GM04503 (cell line): ENCODE measurements around the gene LNPEP.
"Not testable (repeated sequence)": the region's sequence is repeated elsewhere in the genome, so short reads cannot be mapped to it uniquely, and the experiment has no call there.

Experiments used
- DNase-seq: peaks from one replicate; pipeline ENCODE4 v3.0.0-alpha.2; 2012; ENCODE audit warnings: low read depth

Gene LNPEP

DNA sequence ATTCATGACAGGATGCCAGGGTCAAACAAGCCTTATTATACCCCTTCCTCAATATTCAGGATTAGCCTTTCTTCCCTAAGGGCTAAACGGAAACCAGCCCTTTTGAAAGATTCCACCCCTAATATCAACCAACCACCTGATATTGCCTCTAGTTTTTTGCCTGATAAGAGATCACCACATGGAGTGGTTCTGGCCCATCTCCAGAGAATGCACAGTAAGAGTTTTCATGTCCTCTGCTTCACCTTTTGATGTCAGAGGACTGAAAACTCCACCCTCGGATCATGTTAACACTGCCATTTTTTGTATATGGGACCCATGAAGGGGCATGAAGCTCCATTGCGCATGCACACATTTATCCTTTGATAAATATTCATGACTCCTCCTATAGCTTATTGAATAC is 5.8 kb upstream of the LNPEP start:
- DNase-seq: no peak

DNA sequence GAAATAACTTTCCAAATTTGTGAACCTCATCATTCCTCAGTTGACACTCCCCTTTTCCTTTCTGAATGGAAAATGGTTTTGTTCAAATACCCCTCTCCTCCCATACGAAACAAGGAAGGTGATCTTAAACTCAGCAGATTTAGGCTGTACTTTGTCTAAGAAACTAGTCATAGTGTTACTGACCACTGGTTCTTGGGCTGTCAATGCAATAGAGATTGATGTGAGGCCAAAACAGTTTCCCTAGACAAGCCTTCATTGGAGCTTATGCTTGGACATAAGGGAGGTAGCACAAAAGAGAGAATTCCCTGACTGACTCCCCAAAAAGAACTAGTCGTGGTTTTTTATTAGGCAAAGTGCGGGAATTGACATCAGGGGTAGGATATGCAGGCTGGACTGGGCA is 5.3 kb upstream of the LNPEP start:
- no peak for DNase-seq

DNA sequence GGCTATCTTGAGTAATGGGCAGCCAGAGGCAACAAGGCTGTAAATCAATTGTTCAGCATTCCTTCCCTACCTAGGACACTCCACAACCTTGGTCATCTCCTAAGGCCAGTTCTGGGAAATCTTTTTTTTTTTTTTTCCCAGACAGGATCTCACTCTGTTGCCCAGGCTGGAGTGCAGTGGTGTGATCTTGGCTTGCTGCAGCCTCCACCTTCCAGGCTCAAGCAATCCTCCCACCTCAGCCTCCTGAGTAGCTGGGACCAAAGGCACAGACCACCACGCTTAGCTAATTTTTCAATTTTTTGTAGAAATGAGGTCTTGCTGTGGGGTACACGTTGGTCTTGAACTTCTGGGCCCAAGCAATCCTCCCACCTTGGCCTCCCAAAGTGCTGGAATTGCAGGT is 4.8 kb upstream of the LNPEP start:
- not testable (repeated sequence) for DNase-seq

DNA sequence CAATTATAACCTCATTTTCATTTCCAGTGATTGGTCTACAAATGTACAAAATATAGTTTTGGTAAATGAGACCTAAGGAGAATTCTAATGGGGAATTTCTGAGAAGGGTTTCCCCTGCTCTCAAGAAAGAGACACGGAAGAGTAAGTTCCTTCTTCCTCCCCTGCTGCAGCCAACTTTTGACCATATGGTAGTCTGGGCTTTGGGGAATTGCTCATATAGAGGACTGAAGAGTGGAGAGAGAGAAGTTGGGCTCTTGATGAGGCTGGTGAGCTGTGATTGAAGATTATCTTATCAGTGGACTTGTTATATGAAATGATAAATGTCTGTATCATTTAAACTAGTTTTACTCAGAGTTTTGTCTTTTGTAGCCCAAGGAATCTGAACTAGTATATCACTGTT is 4.3 kb upstream of the LNPEP start:
- DNase-seq: no peak

DNA sequence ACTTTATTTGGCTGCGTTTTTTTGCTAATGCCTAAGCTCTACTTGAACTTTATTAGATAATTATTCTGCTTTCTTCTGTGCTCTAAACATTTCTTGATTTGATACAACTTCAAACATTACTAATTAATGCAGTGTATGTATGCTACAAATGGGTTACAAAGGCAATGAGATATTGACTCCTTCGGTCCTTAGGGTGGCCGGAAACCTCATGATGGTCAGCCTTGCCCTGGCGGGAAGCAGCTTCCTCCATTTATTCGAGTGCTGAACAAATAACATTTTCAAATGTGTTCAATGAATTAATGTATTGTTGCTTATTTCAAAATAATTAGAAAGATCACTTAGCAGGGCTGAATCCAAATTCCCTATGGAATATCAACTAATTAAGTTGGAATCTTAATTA is 3.9 kb upstream of the LNPEP start:
- no peak for DNase-seq

DNA sequence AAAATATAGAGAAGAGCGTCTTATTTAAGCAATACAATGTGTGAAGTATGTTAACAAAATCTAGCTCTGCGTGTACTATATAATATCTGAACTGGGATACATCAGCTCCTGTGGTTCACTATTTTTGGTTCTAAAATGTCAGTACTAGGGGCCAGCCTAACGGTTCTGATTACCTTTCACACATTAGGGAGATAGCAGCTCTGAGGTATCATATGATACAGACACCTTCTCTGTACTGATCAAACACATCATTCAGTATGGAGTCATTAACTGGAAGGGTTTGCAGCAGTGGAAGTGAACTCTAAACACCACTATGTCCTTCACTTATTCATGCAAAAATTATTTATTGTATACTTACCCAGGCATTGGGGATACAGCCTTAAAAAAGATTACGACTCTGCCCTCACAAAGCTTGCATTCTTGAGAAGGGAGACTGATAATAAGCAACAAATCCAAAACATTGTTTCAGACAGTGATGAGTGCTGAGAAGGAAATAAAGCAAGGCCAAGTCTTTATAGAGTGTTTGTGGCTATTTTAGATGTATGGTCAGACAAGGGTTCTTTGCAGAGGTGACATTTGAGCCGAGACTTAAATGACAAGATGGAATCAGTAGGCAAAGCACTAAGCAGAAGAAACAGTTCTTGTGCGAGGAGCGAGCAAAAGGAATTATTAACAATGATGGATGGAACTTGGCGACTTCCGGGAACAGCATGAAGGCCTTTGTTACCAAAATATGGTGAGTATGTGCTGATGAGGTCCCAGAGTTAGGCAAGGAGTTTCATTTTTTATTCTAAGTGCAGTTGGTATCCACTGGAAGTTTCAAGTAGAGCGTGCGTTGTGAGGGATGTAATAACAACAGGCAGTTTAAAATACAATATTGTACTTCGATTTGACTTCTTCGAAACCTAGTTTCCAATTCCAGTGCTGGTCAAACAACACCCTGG is 1.8 kb upstream of the LNPEP start:
- DNase-seq: no peak

DNA sequence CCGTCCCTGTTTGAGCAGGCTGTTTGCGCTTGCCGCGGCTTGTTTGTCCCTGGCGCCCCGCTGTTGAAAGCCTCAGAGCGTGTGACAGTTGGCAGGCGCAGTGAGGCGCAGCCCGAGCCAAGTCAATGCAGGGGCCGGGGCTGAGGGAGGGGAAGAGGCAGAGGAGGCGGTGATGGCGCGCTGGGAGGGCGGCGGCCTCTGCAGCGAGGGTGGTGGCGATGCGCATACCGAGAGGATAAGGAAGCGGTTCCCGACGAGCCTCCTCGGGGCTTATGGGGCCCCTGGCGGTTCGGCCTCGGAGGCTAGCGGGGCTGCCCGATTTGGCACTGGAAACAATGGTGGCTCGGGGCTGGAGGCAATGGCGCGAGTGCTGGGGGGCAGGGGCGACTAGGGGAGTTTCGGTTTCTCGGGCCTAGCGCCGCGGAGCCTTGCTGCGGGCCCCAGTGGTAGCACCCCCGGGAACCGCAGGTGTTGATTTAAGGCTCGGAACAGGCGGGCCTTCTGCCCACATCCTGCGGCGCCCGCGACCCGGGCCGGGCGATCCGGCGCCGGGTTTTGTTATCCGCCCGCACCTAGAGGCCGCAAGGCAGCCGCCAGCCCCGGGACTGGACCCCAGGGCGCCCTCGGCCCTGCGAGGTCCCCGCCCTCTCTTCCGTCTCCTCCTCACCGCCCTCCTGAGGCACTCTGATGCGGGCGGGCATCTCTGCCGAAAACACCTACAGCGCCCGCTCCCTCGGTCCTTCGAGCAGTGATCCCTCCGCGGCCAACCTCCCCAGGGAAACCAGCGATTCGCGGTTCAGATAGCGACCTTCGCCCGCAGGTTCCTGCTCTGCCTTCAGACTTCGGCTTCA is 947 bp upstream of the LNPEP start:
- peak; percentile 77 for DNase-seq

DNA sequence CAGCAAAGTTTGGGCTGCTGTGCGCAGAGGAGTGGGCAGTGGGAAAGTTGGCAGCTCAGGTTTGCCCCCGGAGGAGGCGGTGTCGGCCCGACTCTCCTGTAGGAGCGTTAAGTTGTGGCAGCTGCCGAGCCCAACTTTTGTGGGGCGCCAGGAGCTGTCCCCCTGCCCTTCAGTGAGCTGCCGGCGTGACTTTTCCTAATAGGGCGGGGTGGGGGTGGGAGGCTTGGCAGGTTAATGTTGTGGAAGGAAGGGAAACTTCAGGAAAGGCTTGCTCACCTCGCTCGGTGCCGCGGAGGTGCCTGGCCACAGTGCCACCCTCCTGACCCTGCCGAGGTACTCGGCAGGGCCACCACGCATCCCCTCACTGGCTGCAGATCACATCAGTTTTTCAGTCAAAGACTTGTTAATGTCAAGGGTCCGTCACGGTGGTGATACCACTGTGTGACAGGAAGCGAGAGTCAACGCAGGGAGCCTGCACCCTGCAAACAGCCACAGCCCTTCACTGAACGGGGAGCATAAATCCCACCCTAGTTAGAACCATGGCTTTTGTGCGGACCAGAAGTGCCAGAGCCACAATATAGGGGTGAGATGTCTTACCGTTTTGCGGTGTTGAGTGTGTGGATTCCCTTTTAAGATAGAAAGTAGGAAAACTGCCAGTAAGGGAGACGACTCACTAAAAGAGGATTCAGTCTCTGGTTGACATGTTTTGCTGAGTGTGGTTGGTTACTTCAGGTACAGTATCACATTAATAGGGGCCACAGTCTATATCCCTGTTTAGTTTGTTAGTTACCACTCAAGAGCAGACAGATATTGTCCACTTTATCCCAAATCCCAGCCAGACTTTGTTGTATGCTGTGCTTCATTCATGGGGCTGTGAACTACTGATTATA is 796 bp downstream of the LNPEP start:
- DNase-seq: no peak

DNA sequence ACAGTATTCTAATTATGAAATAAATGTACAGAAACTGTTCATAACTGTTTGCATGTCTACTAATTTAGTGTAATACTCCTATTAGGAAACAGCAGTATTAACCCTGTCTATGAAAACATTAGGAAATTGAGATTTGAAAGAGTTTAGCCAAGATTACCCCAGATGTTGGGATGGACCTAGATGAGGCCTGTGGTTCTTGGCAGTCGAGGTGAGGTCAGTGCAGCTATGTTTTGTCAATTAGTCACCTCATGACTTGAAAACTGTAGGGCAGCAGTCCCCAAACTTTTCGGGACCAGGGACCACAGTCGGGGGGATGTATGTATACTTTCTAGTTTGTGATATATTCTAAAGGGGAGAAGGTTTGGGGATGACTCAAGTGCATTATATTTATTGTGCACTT is 4.7 kb downstream of the LNPEP start:
- DNase-seq: no peak

DNA sequence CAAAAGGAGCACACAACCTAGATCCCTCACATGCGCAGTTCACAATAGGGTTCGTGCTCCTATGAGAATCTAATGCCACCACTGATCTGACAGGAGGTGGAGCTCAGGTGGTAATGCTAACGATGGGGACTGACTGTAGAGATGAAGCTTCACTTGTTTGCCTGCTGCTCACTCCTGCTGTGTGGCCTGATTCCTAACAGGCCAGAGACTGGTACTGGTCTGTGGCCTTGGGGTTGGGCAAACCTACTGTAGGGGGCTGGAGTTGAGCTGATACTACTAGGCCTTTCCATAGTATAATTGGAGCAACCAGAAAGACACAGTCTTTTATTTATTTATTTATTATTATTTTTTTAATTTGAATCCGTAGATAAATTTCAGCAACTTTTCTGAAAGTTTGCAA is 5.3 kb downstream of the LNPEP start:
- DNase-seq: no peak

DNA sequence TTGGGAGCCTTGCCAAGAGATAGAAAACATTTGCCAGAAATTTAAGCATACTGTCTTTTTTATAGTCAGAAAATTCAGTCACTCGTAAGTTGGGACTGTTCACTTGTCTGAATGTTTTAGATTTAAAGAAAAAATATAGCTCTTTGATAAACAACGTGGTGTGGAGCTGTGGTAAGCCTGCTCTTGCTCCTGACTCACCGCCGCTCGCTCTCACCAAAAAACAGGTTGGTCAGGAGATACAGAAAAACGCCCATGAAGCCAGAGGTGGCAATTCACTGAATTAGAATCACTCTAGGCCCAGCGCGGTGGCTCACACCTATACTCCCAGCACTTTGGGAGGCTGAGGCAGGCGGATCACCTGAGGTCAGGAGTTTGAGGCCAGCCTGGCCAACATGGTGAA is 6.2 kb downstream of the LNPEP start:
- no peak for DNase-seq

DNA sequence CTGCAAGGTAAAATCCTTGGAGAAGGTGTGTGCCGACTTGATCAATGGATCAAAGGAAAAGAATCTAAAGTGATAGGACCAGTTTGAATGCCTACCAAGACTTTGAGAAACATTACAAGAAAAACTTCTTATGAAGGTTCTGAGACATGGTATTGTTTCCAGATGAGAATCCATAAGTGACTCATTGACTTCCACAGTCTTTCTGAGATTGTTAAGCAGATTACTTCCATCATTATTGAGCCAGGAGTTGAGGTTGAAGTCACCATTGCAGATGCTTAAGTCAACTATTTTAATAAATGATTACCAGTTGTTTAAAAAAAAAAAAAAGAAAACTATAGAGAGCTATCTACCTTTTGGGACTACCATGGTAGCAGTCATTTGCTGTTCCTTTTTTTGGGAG is 7.0 kb downstream of the LNPEP start:
- DNase-seq: no peak

DNA sequence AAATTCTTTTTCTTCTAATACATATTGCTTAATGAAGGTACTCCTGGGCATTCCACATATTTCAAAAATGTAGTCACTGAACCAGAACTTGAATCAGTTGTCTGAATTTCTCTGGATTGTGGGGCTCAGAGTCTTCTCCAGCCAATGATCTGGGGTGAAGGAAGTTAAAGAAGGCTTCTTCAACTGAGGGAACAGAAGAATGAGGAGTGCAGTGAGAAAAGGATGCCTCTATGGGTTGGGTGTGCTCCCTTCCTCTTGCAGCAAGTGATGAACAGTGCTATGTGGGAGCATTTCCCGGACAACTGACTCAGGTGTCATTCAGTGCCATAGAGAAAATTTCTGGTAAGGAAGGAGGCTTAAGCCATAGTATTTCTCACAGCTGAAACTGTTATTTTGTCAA is 7.9 kb downstream of the LNPEP start:
- DNase-seq: no peak

DNA sequence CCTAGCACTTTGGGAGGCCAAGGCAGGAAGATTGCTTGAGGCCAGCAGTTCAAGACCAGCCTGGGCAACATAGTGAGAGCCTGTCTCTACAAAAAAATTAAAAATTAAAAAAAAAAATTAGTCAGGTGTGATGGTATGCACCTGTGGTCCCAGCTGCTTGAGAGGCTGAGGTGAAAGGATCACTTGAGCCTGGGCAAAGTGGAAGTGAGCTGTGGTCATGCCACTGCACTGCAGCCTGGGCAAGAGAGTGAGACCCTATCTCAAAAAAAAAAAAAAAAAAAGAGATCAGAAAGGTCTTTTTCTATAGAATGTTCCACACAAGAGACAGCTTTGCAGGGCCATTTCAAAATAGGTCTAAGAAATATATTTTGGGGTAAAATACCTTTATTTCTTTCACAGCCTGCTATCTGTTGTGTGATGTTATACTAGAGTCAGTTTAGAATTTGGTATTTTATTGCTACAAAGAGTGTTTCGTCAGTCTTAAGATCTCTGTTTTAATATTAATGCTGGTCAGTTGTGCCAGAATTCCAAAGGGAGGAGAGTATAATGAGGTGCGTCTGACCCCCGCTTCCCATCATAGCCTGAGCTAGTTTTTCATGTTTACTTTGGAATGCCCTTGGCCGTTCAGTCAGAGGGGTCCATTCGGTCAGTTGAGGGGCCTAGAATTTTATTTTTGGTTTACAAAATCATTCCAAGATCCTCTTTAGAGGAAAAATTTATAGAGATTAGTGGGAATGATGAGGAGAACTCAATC is 9.4 kb downstream of the LNPEP start:
- no peak for DNase-seq

DNA sequence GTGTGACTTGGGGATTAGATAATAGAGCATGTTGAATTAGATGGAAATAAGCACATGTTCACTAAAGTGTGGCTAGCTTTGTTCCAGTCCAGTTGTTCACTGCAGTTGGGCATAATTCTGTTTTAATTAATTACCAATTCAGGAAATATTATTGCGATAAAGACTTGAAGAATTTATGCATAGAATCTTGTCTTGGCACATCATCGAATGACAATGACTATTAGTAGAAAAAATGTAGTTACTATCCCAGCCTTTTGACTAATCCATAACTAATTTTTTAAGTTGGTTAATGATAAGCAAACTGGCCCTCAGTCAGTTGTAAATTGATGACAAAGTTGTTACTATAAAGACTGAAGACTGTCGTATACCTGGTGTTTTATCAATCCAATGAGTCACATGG is 10.5 kb downstream of the LNPEP start:
- no peak for DNase-seq

DNA sequence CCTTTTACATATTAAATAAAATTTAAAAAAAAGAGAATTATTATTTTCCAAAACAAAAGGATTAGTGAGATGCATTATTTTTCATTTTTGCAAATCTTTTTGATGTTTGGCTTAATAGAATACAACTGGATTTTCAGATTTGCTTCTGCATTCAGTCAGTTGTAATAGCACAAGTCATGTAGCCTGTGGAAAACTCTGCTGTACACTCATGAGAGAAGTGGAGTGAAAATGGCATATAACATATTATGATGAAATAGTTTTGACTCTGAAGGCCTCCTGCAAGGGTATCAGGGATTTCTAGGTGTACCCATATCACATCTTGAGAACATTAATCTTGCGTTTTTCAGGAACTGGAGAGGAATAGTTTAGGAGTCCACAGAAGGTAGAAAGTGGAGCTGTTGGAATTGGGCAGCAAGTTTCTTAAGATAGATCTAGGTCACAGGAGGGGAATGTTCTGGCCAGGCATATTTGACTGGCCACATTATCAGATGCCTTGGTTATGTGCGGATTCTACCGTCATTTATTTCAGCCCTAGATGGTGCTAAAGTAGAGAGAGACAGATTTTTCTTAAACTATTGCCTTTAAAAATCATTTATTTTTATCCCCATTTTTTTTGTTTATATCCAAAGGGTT is 16.4 kb downstream of the LNPEP start:
- no peak for DNase-seq

DNA sequence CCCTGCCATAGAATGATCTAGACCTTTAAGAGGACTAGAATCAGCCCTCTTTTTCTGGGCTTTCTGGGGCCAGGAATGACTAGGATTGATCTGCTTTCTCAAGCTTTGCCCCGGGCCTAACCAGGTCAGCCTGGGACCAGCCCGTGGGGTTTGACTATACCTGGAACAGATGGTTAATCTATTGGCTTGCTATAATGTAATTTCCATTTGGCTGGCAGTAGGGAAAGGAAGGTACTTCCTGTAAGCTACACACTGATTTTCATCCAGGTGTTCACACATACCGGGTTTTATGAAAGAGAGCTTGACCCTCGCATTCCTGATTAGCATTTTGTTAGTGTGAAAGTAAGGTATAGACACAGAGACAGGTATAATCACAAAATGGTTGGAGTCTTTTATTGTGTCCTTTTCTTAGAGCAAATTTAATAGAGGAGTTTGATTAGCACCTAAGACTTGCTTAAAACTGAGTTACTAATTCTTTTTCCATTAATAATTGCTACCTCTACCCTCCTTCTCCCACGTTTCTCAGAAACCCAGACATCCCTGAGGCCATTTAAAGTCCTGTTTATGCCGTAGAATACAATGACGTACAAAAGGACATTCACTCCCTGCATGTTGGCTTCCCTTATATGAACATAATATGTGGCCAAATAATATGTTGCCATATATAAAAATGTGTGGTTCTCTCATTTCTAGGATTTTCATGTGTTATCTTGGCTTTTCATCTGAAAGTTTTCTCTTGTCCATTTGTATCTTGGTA is 17.3 kb downstream of the LNPEP start:
- DNase-seq: no peak

DNA sequence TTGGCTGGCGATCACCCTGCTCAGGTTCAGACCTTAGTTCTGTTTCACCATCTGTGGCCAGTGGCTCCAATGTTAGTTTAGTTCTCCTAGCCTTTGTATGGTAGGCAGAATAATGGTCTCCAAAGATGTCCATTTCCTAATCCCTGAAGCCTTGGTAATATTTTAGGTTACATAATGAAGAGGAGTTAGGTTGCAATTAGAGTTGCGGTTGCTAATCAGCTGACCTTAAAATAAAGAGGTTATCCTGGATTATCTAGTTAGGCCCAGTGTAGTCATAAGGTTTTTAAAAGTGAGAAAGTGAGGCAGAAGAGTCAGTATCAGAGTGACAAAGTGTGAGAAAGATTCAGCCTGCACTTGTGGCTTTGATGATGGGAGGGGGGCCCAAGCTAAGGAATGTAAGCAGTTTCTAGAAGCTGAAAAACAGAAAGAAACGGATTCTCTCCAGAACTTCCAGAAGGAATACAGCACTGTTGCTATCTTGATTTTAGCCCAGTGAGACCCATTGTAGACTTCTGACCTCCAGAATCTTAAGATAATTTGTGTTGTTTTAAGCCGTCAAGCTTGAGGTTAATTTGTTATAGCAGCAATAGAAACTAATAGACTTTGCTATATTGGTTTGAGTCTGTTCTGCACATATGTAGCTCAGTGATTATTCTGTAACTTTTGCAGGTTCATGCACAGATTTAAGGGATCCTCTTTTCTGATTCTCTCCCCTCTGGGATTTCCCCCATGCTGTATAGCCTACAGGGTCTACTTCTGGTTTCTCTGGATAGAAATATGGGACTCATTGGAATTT is 21.6 kb downstream of the LNPEP start:
- DNase-seq: no peak

DNA sequence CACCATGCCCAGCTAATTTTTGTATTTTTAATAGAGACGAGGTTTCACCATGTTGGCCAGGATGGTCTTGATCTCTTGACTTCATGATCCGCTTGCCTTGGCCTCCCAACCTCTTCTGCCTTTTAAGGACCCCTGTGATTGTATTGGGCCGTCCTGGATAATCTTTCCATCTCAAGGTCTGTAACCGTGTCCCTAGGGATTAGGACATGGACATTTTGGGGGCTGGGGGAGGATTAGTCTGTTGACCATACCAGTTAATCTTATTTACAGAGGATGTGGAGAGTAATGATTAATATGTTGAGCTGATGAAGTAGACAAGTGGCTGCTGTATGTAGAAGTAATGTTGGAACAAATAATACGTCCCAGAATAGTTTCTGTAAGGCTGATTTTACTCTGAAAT is 23.1 kb downstream of the LNPEP start:
- no peak for DNase-seq
